Mesothelial cell of epicardium (in vitro differentiated cells): ENCODE data around the gene TMEM82. TPM values are rescaled to one million over a fixed set of nuclear protein-coding genes. Genes with fewer than 3 reads are reported as not detected.

ENCODE experiments used
- DNase-seq, 2 experiments: peaks; one replicate each; pipeline ENCODE4 v3.0.0; 2021; ENCODE audit warnings: low spot score in 2 of 2; ENCODE audit not compliant: unreplicated experiment in 2 of 2
- H3K27ac Mint-ChIP-seq: 2 replicates; pipeline ENCODE4 v1.8.0; 2021; ENCODE audit warnings: mixed read lengths
- H3K27me3 Mint-ChIP-seq: 2 replicates; pipeline ENCODE4 v1.8.0; 2021; ENCODE audit warnings: low read depth, mixed read lengths
- H3K36me3 Mint-ChIP-seq: 2 replicates; pipeline ENCODE4 v1.8.0; 2021; ENCODE audit warnings: mixed read lengths
- H3K4me1 Mint-ChIP-seq: 2 replicates; pipeline ENCODE4 v1.8.0; 2021; ENCODE audit warnings: mixed read lengths
- H3K4me3 Mint-ChIP-seq: 2 replicates; pipeline ENCODE4 v1.8.0; 2021; ENCODE audit warnings: mild to moderate bottlenecking, moderate library complexity, mixed read lengths
- H3K9me3 Mint-ChIP-seq: 2 replicates; pipeline ENCODE4 v1.8.0; 2021; ENCODE audit warnings: mixed read lengths
- CTCF ChIP-seq: fragments of 200-600 bp; sonication (generic); IDR thresholded peaks from one replicate; pipeline ENCODE4 v1.5.0; 2021; ENCODE audit warnings: antibody characterized with exemption; ENCODE audit not compliant: unreplicated experiment
- total RNA-seq: library from RNA; stranded (reverse); gene quantifications from 3 replicates; pipeline ENCODE4 v1.2.1, GENCODE V29; 2021

The TMEM82 gene
- total RNA-seq, 1 donor from 2014 or later = not detected

GRCh38 chr1:15758953-15759661 lies 16.8 kb downstream of the TMEM82 start:
- Mint-ChIP-seq H3K4me3 (peak overlapping the region; percentile 87), H3K27me3 (no peaks in the 10 kb centered on the region), H3K4me1 (peaks cover 32% of the 10 kb centered on the region), H3K9me3 (no peaks in the 10 kb centered on the region), H3K36me3 (peaks cover 5% of the 10 kb centered on the region), H3K27ac (peak overlapping the region; percentile 93)
- TF ChIP-seq CTCF = no peak
- peak in 1 of 2 experiments; percentile 57 for DNase-seq

DNA sequence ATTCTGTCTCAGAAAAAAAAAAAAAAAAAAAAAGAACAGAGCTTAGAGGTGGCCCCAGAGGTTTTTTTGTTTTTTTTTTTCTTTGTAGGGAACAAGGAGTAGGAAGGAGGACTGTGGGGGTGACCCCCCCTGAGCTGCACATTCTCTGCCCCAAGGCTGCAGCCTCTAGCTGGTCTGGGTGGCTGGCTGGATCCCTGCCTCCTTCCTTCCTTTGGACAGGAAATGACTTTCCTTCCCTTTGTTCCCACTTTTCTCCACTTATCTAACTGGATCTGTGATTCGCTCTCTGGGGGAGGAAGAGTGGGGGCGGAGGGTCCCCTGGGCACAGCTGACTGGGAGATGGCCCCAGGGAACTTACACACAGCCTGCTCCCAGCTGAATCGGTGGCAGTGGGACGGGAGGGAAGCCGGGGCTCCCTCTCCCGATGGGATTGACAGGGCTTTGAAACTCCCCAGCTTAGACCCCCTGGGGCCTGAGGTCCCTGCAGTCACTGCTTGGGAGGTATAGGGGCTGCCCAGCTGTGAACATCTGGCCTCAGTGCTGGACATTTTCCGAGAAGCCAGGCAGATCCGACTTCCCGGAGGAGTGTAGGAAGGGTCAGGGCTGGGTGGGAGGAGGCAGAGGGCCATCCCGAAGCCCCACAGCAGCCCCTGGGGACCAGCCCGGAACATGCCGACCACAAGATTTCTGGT lies 18.4 kb downstream of the TMEM82 start:
- DNase-seq = no peak

GRCh38 chr1:15761366-15762128 lies 19.2 kb downstream of the TMEM82 start:
- Mint-ChIP-seq H3K9me3 (no peaks in the 10 kb centered on the region), H3K27ac (peak overlapping the region; percentile 83), H3K4me1 (peaks cover 32% of the 10 kb centered on the region), H3K36me3 (peaks cover 21% of the 10 kb centered on the region), H3K27me3 (no peaks in the 10 kb centered on the region), H3K4me3 (peak overlapping the region; percentile 87)
- DNase-seq = no peak
- no peak for TF ChIP-seq CTCF

More for the DNA sequence above, 18.4 kb downstream of the TMEM82 start:
- H3K4me3 Mint-ChIP-seq = peak overlapping the region; percentile 87
- H3K36me3 Mint-ChIP-seq = peaks cover 16% of the 10 kb centered on the region
- H3K4me1 Mint-ChIP-seq = peaks cover 32% of the 10 kb centered on the region
- no peak for TF ChIP-seq CTCF
- H3K9me3 Mint-ChIP-seq = no peaks in the 10 kb centered on the region
- peak overlapping the region; percentile 83 for H3K27ac Mint-ChIP-seq
- no peaks in the 10 kb centered on the region for H3K27me3 Mint-ChIP-seq

- no peak overlapping the region for H3K4me3 Mint-ChIP-seq
- H3K27ac Mint-ChIP-seq = no peak overlapping the region
Observed at GRCh38 chr1:15762546-15762945, 20.2 kb downstream of the TMEM82 start.

More at GRCh38 chr1:15762546-15762945, 20.2 kb downstream of the TMEM82 start:
- Mint-ChIP-seq H3K9me3 (no peaks in the 10 kb centered on the region), H3K4me1 (peaks cover 27% of the 10 kb centered on the region), H3K27me3 (no peaks in the 10 kb centered on the region), H3K36me3 (peaks cover 21% of the 10 kb centered on the region)
- no peak for TF ChIP-seq CTCF
- DNase-seq = no peak
